Measurements from ENCODE around the gene FBXL12.
"Not testable (repeated sequence)": the region's sequence is repeated elsewhere in the genome, so short reads cannot be mapped to it uniquely, and the experiment has no call there.

FBXL12 gene

GRCh38 chr19:9791073-9791367 lies 27.9 kb downstream of the FBXL12 start:
- DNase-seq, result not testable (repeated sequence)

GRCh38 chr19:9789579-9789978 lies 29.3 kb downstream of the FBXL12 start:
- DNase-seq, result not testable (repeated sequence)

- no peak for DNase-seq
Measured at GRCh38 chr19:9789066-9789465, 29.8 kb downstream of the FBXL12 start.

GRCh38 chr19:9788604-9789003 lies 30.3 kb downstream of the FBXL12 start:
- DNase-seq, result not testable (repeated sequence)

GRCh38 chr19:9786819-9787218 lies 32.1 kb downstream of the FBXL12 start:
- DNase-seq, result no peak

- DNase-seq, result no peak
Measured at GRCh38 chr19:9786342-9786741, 32.5 kb downstream of the FBXL12 start.

GRCh38 chr19:9785367-9786331 lies 33.2 kb downstream of the FBXL12 start:
- peak; percentile 68 for DNase-seq

GRCh38 chr19:9784163-9784496 lies 34.7 kb downstream of the FBXL12 start:
- not testable (repeated sequence) for DNase-seq

- DNase-seq, result no peak
Measured at GRCh38 chr19:9782338-9782737, 36.5 kb downstream of the FBXL12 start.

GRCh38 chr19:9768175-9769112 lies 50.4 kb downstream of the FBXL12 start, which contains the start of gene ZNF846:
Gene ZNF846 (minus strand): TSS chr19:9768738. CDS start chr19:9764950, 3,788 bp downstream.
- peak; percentile 70 for DNase-seq
